Keratinocyte (primary cell): ENCODE measurements around the gene MN1. TPM values are rescaled to one million over a fixed set of nuclear protein-coding genes. Genes with fewer than 3 reads are reported as not detected.
A peak's percentile ranks its signal among the peaks of the same experiment; 100 is the strongest.

ENCODE experiments used
- DNase-seq: peaks from one replicate; pipeline ENCODE4 v3.0.0-alpha.2; 2011; ENCODE audit warnings: low read depth, missing footprints, low spot score
- FAIRE-seq: peaks from 2 replicates; lab custom pipeline; 2011; peaks lifted over from hg19 to GRCh38; lab: Jason Lieb, UNC
- H2AFZ ChIP-seq: 2 replicates; pipeline ENCODE4 v1.6.0; 2012; ENCODE audit warnings: low read length, control low read depth, inconsistent platforms; ENCODE audit not compliant: control insufficient read depth
- H3K27ac ChIP-seq: 2 replicates; pipeline ENCODE4 v1.5.1; 2011; ENCODE audit warnings: low read length; ENCODE audit not compliant: control insufficient read depth, insufficient read depth
- H3K27me3 ChIP-seq: 3 replicates; pipeline ENCODE4 v1.6.0; 2011; ENCODE audit warnings: low read length; ENCODE audit not compliant: control insufficient read depth, insufficient read depth; ENCODE audit errors: extremely low read depth
- H3K36me3 ChIP-seq, 2 experiments: 2 replicates in 1 of 2; 3 replicates in 1 of 2; pipeline ENCODE4 v1.5.1; 2011; ENCODE audit warnings: low read length in 2 of 2, mild to moderate bottlenecking in 1 of 2; ENCODE audit not compliant: control insufficient read depth in 2 of 2, insufficient read depth in 2 of 2; ENCODE audit errors: extremely low read depth in 1 of 2
- H3K4me1 ChIP-seq: 3 replicates; pipeline ENCODE4 v1.5.1; 2011; ENCODE audit warnings: low read length; ENCODE audit not compliant: control insufficient read depth, insufficient read depth; ENCODE audit errors: extremely low read depth
- H3K4me2 ChIP-seq: 3 replicates; pipeline ENCODE4 v1.6.0; 2011; ENCODE audit warnings: low read depth, low read length; ENCODE audit not compliant: control insufficient read depth, insufficient read depth; ENCODE audit errors: extremely low read depth
- H3K4me3 ChIP-seq, 3 experiments: fragments of 200-600 bp in 1 of 3; sonication (generic) in 1 of 3; 2 replicates in 2 of 3; 3 replicates in 1 of 3; pipeline ENCODE4 v1.5.1; 2011 to 2016; ENCODE audit warnings: low read length in 3 of 3, mild to moderate bottlenecking in 3 of 3, control low read depth in 2 of 3, inconsistent platforms in 1 of 3, low read depth in 1 of 3, mixed read lengths in 1 of 3, mixed run types in 1 of 3, moderate library complexity in 1 of 3; ENCODE audit not compliant: control insufficient read depth in 2 of 3, insufficient read depth in 2 of 3; ENCODE audit errors: extremely low read depth in 1 of 3
- H3K79me2 ChIP-seq: 2 replicates; pipeline ENCODE4 v1.6.0; 2012; ENCODE audit warnings: low read length; ENCODE audit not compliant: control insufficient read depth, insufficient read depth
- H3K9ac ChIP-seq: 3 replicates; pipeline ENCODE4 v1.6.0; 2011; ENCODE audit warnings: low read length; ENCODE audit not compliant: control insufficient read depth, insufficient read depth; ENCODE audit errors: extremely low read depth
- H3K9me1 ChIP-seq: 3 replicates; pipeline ENCODE4 v1.6.0; 2011; ENCODE audit warnings: low read length; ENCODE audit not compliant: control insufficient read depth, insufficient read depth; ENCODE audit errors: extremely low read depth
- H3K9me3 ChIP-seq: 2 replicates; pipeline ENCODE4 v1.5.1; 2012; ENCODE audit warnings: low read depth, low read length; ENCODE audit not compliant: control insufficient read depth
- H4K20me1 ChIP-seq: 3 replicates; pipeline ENCODE4 v1.6.0; 2011; ENCODE audit warnings: low read length; ENCODE audit not compliant: control insufficient read depth, insufficient read depth; ENCODE audit errors: extremely low read depth
- CTCF ChIP-seq, 3 experiments: IDR thresholded peaks in 1 of 3; conservative IDR thresholded peaks in 1 of 3; optimal IDR thresholded peaks in 1 of 3; 2 replicates in 2 of 3; 3 replicates in 1 of 3; pipeline versions ENCODE3 to v1.5.1; 2011; ENCODE audit warnings: low read length in 3 of 3, mild to moderate bottlenecking in 3 of 3, moderate library complexity in 2 of 3, control low read depth in 1 of 3, inconsistent platforms in 1 of 3; ENCODE audit not compliant: insufficient read depth in 2 of 3; ENCODE audit errors: extremely low read depth in 1 of 3
- EZH2 ChIP-seq: IDR thresholded peaks from one replicate; pipeline ENCODE4 v1.6.1; 2012; ENCODE audit warnings: inconsistent platforms, mild to moderate bottlenecking, low read length, moderate library complexity
- dilution Hi-C: fragments of 300-500 bp; cut with MboI; formaldehyde crosslinking; loops from one replicate; pipeline ENCODE4 v1.7.0; 2020; ENCODE audit warnings: low sequenced_read_pairs; ENCODE audit not compliant: extremely low pct_ligation_motif_present
- polyA plus RNA-seq, 5 experiments: library from polyadenylated mRNA; depleted of rRNA in 3 of 5; stranded (reverse) in 3 of 5; stranded (forward) in 1 of 5; unstranded in 1 of 5; fragments of >200 nt; gene quantifications; 1 replicate in 1 of 5; 2 replicates in 3 of 5; 3 replicates in 1 of 5; pipeline versions ENCODE4 v1.2.1 to v1.2.3, GENCODE V29; 2011 to 2012; ENCODE audit warnings: missing spikeins in 2 of 5, low read depth in 1 of 5, low replicate concordance in 1 of 5

Gene MN1
- polyA plus RNA-seq, 1 donor (not counting 4 experiments of a cell fraction or from before 2014, with no cell fraction given): 2.2 TPM

DNA sequence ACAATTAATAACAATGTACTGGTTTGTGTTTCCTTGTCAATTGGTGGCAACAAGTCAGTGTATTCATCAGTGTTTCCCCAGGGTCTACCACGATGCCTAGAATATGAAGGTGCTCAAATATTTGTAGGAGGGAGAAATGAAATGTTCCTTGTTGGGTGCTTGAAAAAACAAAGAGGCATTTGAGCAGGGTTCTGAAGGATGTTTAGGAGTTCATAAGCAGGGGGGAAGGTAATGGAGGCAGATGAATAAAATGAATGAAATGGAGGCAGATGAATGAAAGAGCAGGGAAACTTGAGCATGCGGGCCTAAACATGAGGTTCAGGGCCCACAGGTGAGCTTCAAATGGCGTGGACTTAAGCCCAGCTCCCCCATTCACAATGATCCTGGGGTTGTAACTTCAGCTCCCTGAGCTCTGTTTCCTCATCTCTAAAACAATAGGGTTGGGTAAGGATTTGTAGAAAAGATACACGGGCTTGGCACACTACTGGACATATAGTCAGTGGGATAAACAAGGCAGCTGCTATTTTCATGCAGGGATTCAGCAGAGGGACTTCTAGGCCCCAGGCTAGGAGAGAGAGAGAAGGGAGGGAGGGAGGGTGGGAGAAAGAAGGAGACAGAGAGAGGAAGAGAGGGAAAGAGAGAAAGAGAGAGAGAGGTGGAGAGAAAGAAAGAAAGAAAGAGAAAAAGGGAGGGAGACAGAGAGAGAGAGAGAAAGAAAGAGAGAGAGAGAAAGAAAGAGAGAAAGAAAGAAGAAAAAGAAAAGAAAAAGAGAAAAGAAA is 73.7 kb downstream of the MN1 start:
- H3K36me3 ChIP-seq: no peaks in the 10 kb centered on the region
- TF ChIP-seq CTCF (optimal IDR thresholded peaks at IDR 0.05 in 1 of 3, IDR thresholded peaks at IDR 0.05 in 1 of 3, conservative IDR thresholded peaks at IDR 0.05 in 1 of 3; ENCODE audit: extremely low read depth in 1 of 3, insufficient read depth in 2 of 3, low read length in 3 of 3): no peak
- no peak for TF ChIP-seq EZH2
- H2AFZ ChIP-seq: no peak overlapping the region
- no peaks in the 10 kb centered on the region for H3K9me3 ChIP-seq
- H3K79me2 ChIP-seq: no peaks in the 10 kb centered on the region
- no peak overlapping the region for H3K9ac ChIP-seq
- peak overlapping the region; percentile 47 for H3K4me2 ChIP-seq
- no peaks in the 10 kb centered on the region for H3K27me3 ChIP-seq
- FAIRE-seq (no peak), DNase-seq (no peak)
- no peaks in the 10 kb centered on the region for H3K9me1 ChIP-seq
- H3K27ac ChIP-seq: no peak overlapping the region
- H3K4me1 ChIP-seq: peaks cover 15% of the 10 kb centered on the region
- dilution Hi-C loops: no loop called here
- H4K20me1 ChIP-seq: no peaks in the 10 kb centered on the region
- no peak overlapping the region for H3K4me3 ChIP-seq

- Histone ChIP-seq H4K20me1 (no peaks in the 10 kb centered on the region), H3K9me3 (no peaks in the 10 kb centered on the region), H3K79me2 (no peaks in the 10 kb centered on the region), H3K27ac (peak overlapping the region; percentile 5), H3K9ac (no peak overlapping the region), H3K36me3 (no peaks in the 10 kb centered on the region), H3K27me3 (no peaks in the 10 kb centered on the region), H3K4me3 (no peak overlapping the region), H2AFZ (peak overlapping the region; percentile 27), H3K4me2 (peak overlapping the region; percentile 47), H3K4me1 (peaks cover 15% of the 10 kb centered on the region), H3K9me1 (no peaks in the 10 kb centered on the region)
- dilution Hi-C loops: no loop called here
- no peak for DNase-seq
- no peak for TF ChIP-seq CTCF (optimal IDR thresholded peaks at IDR 0.05 in 1 of 3, IDR thresholded peaks at IDR 0.05 in 1 of 3, conservative IDR thresholded peaks at IDR 0.05 in 1 of 3; ENCODE audit: extremely low read depth in 1 of 3, insufficient read depth in 2 of 3, low read length in 3 of 3)
- no peak for TF ChIP-seq EZH2
- peak; percentile 85 for FAIRE-seq
Observed at GRCh38 chr22:27726686-27727449, 74.7 kb downstream of the MN1 start.
